ENCODE results near the gene ALDH1L1. TPM values are rescaled to one million over a fixed set of nuclear protein-coding genes. Genes with fewer than 3 reads are reported as not detected.

The ALDH1L1 gene
- total and polyA plus RNA-seq, 9 of the 15 experiments (the other 6 are each of a cell fraction or from before 2014, with no cell fraction given), result 0.06 to 1.9 (median 0.57) TPM; not detected in 1

GRCh38 chr3:126129398-126129891 is 50.9 kb downstream of the ALDH1L1 start:
- Histone ChIP-seq H3K9me1 (ENCODE audit: control insufficient read depth, insufficient read depth, low read length) (no peaks in the 10 kb centered on the region), H3K27me3 (ENCODE audit: control insufficient read depth in 2 of 2, insufficient read depth in 2 of 2, low read length in 2 of 2) (peaks cover 0 to 38% of the 10 kb centered on the region in 2 experiments; a peak in 2 of 5 replicates), H2AFZ (ENCODE audit: low read depth, low read length) (no peak overlapping the region), H3K36me3 (ENCODE audit: control insufficient read depth, insufficient read depth, low read length) (no peaks in the 10 kb centered on the region), H3K27ac (ENCODE audit: extremely low read depth, low read depth, low read length) (no peak overlapping the region), H3K4me3 (no peak overlapping the region), H3K9ac (ENCODE audit: insufficient read depth in 1 of 2, low read depth in 2 of 2, low read length in 2 of 2) (no peak overlapping the region), H3K4me2 (ENCODE audit: insufficient read depth, low read length) (no peak overlapping the region), H3K4me1 (replicated peaks in 1 of 2; ENCODE audit: control insufficient read depth in 2 of 2, insufficient read depth in 2 of 2, low read length in 2 of 2) (no peaks in the 10 kb centered on the region; a peak in 1 of 5 replicates), H3K79me2 (ENCODE audit: control insufficient read depth, insufficient read depth, low read length) (no peaks in the 10 kb centered on the region), H4K20me1 (replicated peaks; ENCODE audit: control insufficient read depth, insufficient read depth, low read length) (0 out of 2 replicates have a peak, but pooled peaks cover 9% of the 10 kb centered on the region), H3K9me3 (replicated peaks; ENCODE audit: control insufficient read depth, insufficient read depth, low read depth, low read length) (no peaks in the 10 kb centered on the region)
- TF ChIP-seq THAP12 (CRISPR knock-in tag; IDR thresholded peaks at IDR 0.05), result no peak
- no peak for TF ChIP-seq ZNF830 (CRISPR knock-in tag; IDR thresholded peaks at IDR 0.05)
- no peak for TF ChIP-seq NUFIP1 (IDR thresholded peaks at IDR 0.05; ENCODE audit: partially characterized antibody)
- TF ChIP-seq ZNF41 (CRISPR knock-in tag; conservative IDR thresholded peaks at IDR 0.05), result no peak
- TF ChIP-seq GTF2B (IDR thresholded peaks at IDR 0.05; ENCODE audit: extremely low read depth, insufficient read length), result no peak
- TF ChIP-seq RERE (CRISPR knock-in tag; IDR thresholded peaks at IDR 0.05; ENCODE audit: borderline replicate concordance), result no peak
- TF ChIP-seq CBX1 (IDR thresholded peaks at IDR 0.05; ENCODE audit: low read depth), result no peak
- no peak for TF ChIP-seq IFI16 (CRISPR knock-in tag; IDR thresholded peaks at IDR 0.05)
- in situ Hi-C loops (cut with MboI) (loop anchor here (25.0 kb wide), 1 partner anchor 258 kb away; the partner anchor contains the start of gene CFAP100), intact Hi-C loops (cut with micrococcal nuclease) (no loop called here)
- no TSS peak for BruUV-seq (replicated peaks)
- ChIA-PET POLR2A (no interaction called here), CTCF (ENCODE audit: low intra/inter-chr PET ratio) (no interaction called here)
- ATAC-seq (no peak), DNase-seq (ENCODE audit: extremely low read depth in 1 of 4, low spot score in 3 of 4) (no peak), FAIRE-seq (no peak)
- WGBS (ENCODE audit: insufficient coverage, low coverage, missing lambda C conversion rate), result 3% methylated on average over 11 of the region's 16 CpGs
